AG04449 (cell line): ENCODE data around the gene SNU13.

Experiments used
- CTCF ChIA-PET: fragments of 350-600 bp; formaldehyde crosslinking; extraction: SDS; loops from one replicate; lab custom pipeline; 2021; ENCODE audit warnings: antibody characterized with exemption; lab: Yijun Ruan, JAX
- POLR2A ChIA-PET: fragments of 400-600, 350-600 bp; formaldehyde crosslinking; extraction: SDS; loops from one replicate; lab custom pipeline; 2020; ENCODE audit warnings: antibody characterized with exemption, inconsistent platforms; lab: Yijun Ruan, JAX
- DNase-seq: peaks from one replicate; pipeline ENCODE4 v3.0.0-alpha.2; 2010; ENCODE audit warnings: low read depth, low spot score
- H3K4me3 ChIP-seq: 2 replicates; pipeline ENCODE4 v1.5.1; 2011; ENCODE audit warnings: low read depth, mild to moderate bottlenecking, control low read depth, low read length
- CTCF ChIP-seq: IDR thresholded peaks from one replicate; pipeline ENCODE4 v1.5.1; 2011; ENCODE audit warnings: mild to moderate bottlenecking, moderate library complexity, low read length, control low read depth, inconsistent platforms; ENCODE audit not compliant: insufficient read depth; ENCODE audit errors: missing control alignments

The SNU13 gene

GRCh38 chr22:41713004-41713403, 24.3 kb upstream of the SNU13 start:
- no peak for DNase-seq
- TF ChIP-seq CTCF: no peak
- ChIA-PET CTCF (interaction anchor here (0.7 to 4.2 kb wide), 4 partner anchors 15 to 228 kb away, joined by 3 to 35 read pairs (median 4); no protein-coding TSS in a partner anchor), POLR2A (no interaction called here)
- no peak overlapping the region for H3K4me3 ChIP-seq

- no peak for DNase-seq
- ChIA-PET POLR2A (no interaction called here), CTCF (interaction anchor here (5.4 kb wide), 1 partner anchor 12 kb away, joined by 56 read pairs; the partner anchor contains the start of gene MEI1)
- TF ChIP-seq CTCF: no peak
- no peak overlapping the region for H3K4me3 ChIP-seq
These were observed 20.7 kb upstream of the SNU13 start for GRCh38 chr22:41709341-41709740.

DNA sequence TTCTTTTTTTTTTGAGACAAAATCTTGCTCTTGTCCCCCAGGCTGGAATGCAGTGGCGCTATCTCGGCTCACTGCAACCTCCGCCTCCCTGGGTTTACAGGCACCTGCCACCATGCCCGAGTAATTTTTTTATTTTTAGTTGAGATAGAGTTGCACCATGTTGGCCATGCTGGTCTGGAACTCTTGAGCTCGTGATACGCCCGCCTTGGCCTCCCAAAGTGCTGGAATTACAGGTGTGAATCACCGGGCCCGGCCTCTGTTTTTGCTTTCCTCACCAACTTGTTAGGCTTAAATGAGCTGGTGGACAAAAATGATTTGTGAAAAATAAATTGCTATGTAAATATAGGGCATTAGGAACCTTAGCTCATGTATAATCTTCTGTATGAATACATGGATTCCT, 14.1 kb upstream of the SNU13 start:
- CTCF ChIA-PET: interaction anchor here (2.0 to 9.2 kb wide), 2 partner anchors 44 to 240 kb away, joined by 6 to 387 read pairs; partner anchors contain the start of gene CENPM
- POLR2A ChIA-PET: no interaction called here
- no peak for TF ChIP-seq CTCF
- H3K4me3 ChIP-seq: no peak overlapping the region
- DNase-seq: no peak

GRCh38 chr22:41700108-41700364, 11.4 kb upstream of the SNU13 start:
- ChIA-PET POLR2A (no interaction called here), CTCF (interaction anchor here (0.6 to 9.2 kb wide), 5 partner anchors 13 to 243 kb away, joined by 3 to 387 read pairs (median 55); partner anchors contain the start of genes CENPM and SNU13)
- DNase-seq: no peak
- TF ChIP-seq CTCF: no peak
- no peak overlapping the region for H3K4me3 ChIP-seq

DNA sequence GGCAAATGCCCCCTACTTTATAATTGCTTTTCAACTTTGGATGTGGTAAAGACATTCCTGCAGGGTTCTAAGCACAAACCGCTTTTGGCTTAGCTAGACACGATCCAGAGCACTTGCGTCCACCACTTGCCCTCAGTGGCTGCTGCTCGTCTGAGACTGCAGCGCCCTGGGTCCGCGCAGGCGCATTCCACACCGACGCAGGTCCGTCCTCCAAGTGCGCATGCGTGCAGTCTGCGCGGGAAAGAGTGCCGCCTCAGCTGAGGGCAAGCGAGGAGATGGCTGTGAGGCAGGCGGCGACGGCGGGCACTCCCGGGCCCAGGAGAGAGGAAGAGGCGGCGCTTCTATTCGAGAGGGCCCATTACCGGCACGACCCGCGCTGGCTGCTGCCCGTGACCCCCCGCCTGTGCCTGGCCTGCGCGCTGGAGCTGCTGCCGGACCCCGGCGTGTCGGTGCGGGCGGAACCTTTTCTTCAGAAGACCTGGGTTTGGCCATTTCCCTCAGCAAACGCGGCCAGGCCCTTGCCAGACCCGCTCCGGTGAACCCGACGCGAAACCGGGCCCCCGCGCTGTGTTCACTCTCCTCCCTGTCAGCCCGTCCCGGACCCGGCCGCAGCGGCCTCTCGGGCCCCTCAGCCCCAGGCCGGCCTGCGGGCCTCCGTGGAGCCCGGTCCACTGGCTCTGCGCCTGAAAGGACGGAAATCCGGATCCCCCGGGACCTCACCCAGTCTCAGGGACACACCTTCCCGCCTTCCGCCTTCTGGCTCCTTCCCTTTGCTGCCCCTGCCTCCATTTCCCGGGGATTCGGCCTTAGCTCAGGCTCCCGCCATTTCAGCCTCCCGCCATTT, 10.8 kb upstream of the SNU13 start, which contains the start of gene MEI1:
Gene MEI1 (plus strand): TSS at position 240 of the 844 bp plus-strand sequence. CDS start 36 bp downstream, at position 276.
- DNase-seq: no peak
- peak within 1 kb of the TSS; percentile 12; the same call in 1 of the 2 replicates for H3K4me3 ChIP-seq
- ChIA-PET POLR2A (interaction anchor here (1.3 kb wide), 1 partner anchor 241 kb away, joined by 3 read pairs; no protein-coding TSS in a partner anchor), CTCF (interaction anchor here (0.6 to 9.2 kb wide), 15 partner anchors 7 to 244 kb away, joined by 3 to 387 read pairs (median 35); partner anchors contain the start of genes CCDC134, CENPM and SNU13)
- TF ChIP-seq CTCF: no peak
